H1 (cell line): ENCODE measurements around the gene CAMK2A. TPM values are rescaled to one million over a fixed set of nuclear protein-coding genes. Genes with fewer than 3 reads are reported as not detected.

Experiments
- CTCF ChIA-PET: fragments of 300-600 bp; sonication (Branson Sonifier 250); formaldehyde crosslinking; loops from one replicate; lab custom pipeline; 2021; ENCODE audit not compliant: partially characterized antibody; lab: Charles Lee
- POLR2A ChIA-PET: fragments of 300-600 bp; sonication (Branson Sonifier 250); formaldehyde crosslinking; loops from one replicate; lab custom pipeline; 2021; ENCODE audit warnings: inconsistent platforms; ENCODE audit not compliant: partially characterized antibody; lab: Charles Lee
- DNase-seq, 2 experiments: peaks; one replicate each; pipeline versions ENCODE4 v3.0.0 to v3.0.0-alpha.2; 2010 to 2022; ENCODE audit warnings: low spot score in 2 of 2, low read depth in 1 of 2, mixed read lengths in 1 of 2
- FAIRE-seq: peaks from 2 replicates; lab custom pipeline; 2011; peaks lifted over from hg19 to GRCh38; lab: Jason Lieb, UNC
- H2AFZ ChIP-seq: 2 replicates; pipeline ENCODE4 v1.8.1; 2012; ENCODE audit warnings: low read length, inconsistent platforms
- H2AK5ac ChIP-seq: 2 replicates; pipeline ENCODE4 v1.6.1; 2013; ENCODE audit warnings: low read depth, low read length
- H2BK120ac ChIP-seq: replicated peaks from 2 replicates; pipeline ENCODE3; 2013; ENCODE audit warnings: low read depth, low read length, inconsistent platforms
- H2BK12ac ChIP-seq: 2 replicates; pipeline ENCODE4 v1.6.1; 2013; ENCODE audit warnings: low read depth, low read length
- H2BK15ac ChIP-seq: 2 replicates; pipeline ENCODE4 v1.6.1; 2013; ENCODE audit warnings: low read length
- H2BK20ac ChIP-seq: 2 replicates; pipeline ENCODE4 v1.6.1; 2013; ENCODE audit warnings: low read length
- H2BK5ac ChIP-seq: 2 replicates; pipeline ENCODE4 v1.6.1; 2013; ENCODE audit warnings: low read depth, low read length
- H3K14ac ChIP-seq: 2 replicates; pipeline ENCODE4 v1.6.1; 2013; ENCODE audit warnings: inconsistent platforms; ENCODE audit not compliant: insufficient read length
- H3K18ac ChIP-seq: 2 replicates; pipeline ENCODE4 v1.6.1; 2013; ENCODE audit warnings: low read length; ENCODE audit errors: extremely low read depth
- H3K23ac ChIP-seq: 2 replicates; pipeline ENCODE4 v1.6.1; 2013; ENCODE audit warnings: inconsistent platforms; ENCODE audit not compliant: insufficient read length
- H3K23me2 ChIP-seq: 2 replicates; pipeline ENCODE4 v1.6.1; 2013; ENCODE audit warnings: low read depth, low read length
- H3K27ac ChIP-seq: 2 replicates; pipeline ENCODE4 v1.6.1; 2011; ENCODE audit warnings: low read depth, low read length, inconsistent platforms
- H3K27me3 ChIP-seq, 4 experiments: replicated peaks in 1 of 4; 1 replicate in 1 of 4; 2 replicates in 3 of 4; pipeline versions ENCODE4 v1.6.1 to v1.8.1; 2011 to 2013; ENCODE audit warnings: low read length in 3 of 4, mild to moderate bottlenecking in 3 of 4, inconsistent platforms in 2 of 4, mixed read lengths in 2 of 4, moderate library complexity in 1 of 4; ENCODE audit not compliant: control insufficient read depth in 3 of 4, insufficient read depth in 3 of 4; ENCODE audit errors: extremely low read depth in 1 of 4
- H3K36me3 ChIP-seq, 4 experiments: 2 replicates each; pipeline versions ENCODE4 v1.6.1 to v1.8.1; 2011 to 2013; ENCODE audit warnings: mild to moderate bottlenecking in 4 of 4, low read length in 3 of 4, moderate library complexity in 2 of 4, control low read depth in 1 of 4, inconsistent platforms in 1 of 4; ENCODE audit not compliant: insufficient read depth in 4 of 4, control insufficient read depth in 2 of 4
- H3K4ac ChIP-seq: replicated peaks from 2 replicates; pipeline ENCODE3; 2013; ENCODE audit warnings: low read length, low read depth, mixed read lengths, inconsistent platforms; ENCODE audit not compliant: insufficient read length
- H3K4me1 ChIP-seq, 4 experiments: replicated peaks in 1 of 4; 1 replicate in 1 of 4; 2 replicates in 3 of 4; pipeline versions ENCODE4 v1.6.1 to v1.8.1; 2011 to 2013; ENCODE audit warnings: low read length in 3 of 4, inconsistent platforms in 2 of 4, mixed read lengths in 1 of 4; ENCODE audit not compliant: insufficient read depth in 4 of 4, control insufficient read depth in 3 of 4
- H3K4me2 ChIP-seq, 2 experiments: 2 replicates each; pipeline versions ENCODE4 v1.6.1 to v1.8.1; 2011 to 2013; ENCODE audit warnings: low read depth in 2 of 2, low read length in 2 of 2, control low read depth in 1 of 2, inconsistent platforms in 1 of 2, mild to moderate bottlenecking in 1 of 2; ENCODE audit not compliant: insufficient read depth in 1 of 2
- H3K4me3 ChIP-seq, 4 experiments: fragments of 200-600, 300-600 bp in 1 of 4; sonication (generic), shearing (Covaris generic), sonication (Bioruptor Twin) in 1 of 4; 2 replicates each; pipeline versions ENCODE4 v1.5.1 to v1.8.1; 2011 to 2016; ENCODE audit warnings: low read length in 4 of 4, low read depth in 3 of 4, control low read depth in 2 of 4, inconsistent platforms in 2 of 4, mild to moderate bottlenecking in 2 of 4, mixed read lengths in 1 of 4, moderate library complexity in 1 of 4; ENCODE audit not compliant: insufficient read depth in 2 of 4; ENCODE audit errors: extremely low read depth in 1 of 4
- H3K56ac ChIP-seq: replicated peaks from 2 replicates; pipeline ENCODE3; 2013; ENCODE audit warnings: low read depth, mild to moderate bottlenecking, mixed read lengths, low read length, inconsistent platforms; ENCODE audit not compliant: insufficient read length
- H3K79me1 ChIP-seq: 2 replicates; pipeline ENCODE4 v1.6.1; 2013; ENCODE audit warnings: low read depth, low read length, control low read depth
- H3K79me2 ChIP-seq, 2 experiments: 2 replicates each; pipeline versions ENCODE4 v1.6.1 to v1.8.1; 2012 to 2013; ENCODE audit warnings: low read length in 2 of 2, mild to moderate bottlenecking in 2 of 2, inconsistent platforms in 1 of 2; ENCODE audit not compliant: insufficient read depth in 2 of 2, control insufficient read depth in 1 of 2
- H3K9ac ChIP-seq, 4 experiments: replicated peaks in 1 of 4; 1 replicate in 1 of 4; 2 replicates in 3 of 4; pipeline versions ENCODE4 v1.6.1 to v1.8.1; 2011 to 2013; ENCODE audit warnings: low read depth in 3 of 4, low read length in 3 of 4, control low read depth in 2 of 4, mild to moderate bottlenecking in 2 of 4, moderate library complexity in 2 of 4, inconsistent platforms in 1 of 4; ENCODE audit errors: extremely low read depth in 1 of 4
- H3K9me3 ChIP-seq, 2 experiments: 2 replicates each; pipeline versions ENCODE4 v1.6.1 to v1.8.1; 2012 to 2013; ENCODE audit warnings: mild to moderate bottlenecking in 2 of 2, moderate library complexity in 2 of 2, control low read depth in 1 of 2, inconsistent platforms in 1 of 2, low read depth in 1 of 2, low read length in 1 of 2, mixed read lengths in 1 of 2; ENCODE audit not compliant: insufficient read depth in 2 of 2
- H4K20me1 ChIP-seq, 2 experiments: replicated peaks in 1 of 2; 2 replicates each; pipeline versions ENCODE3 to v1.8.1; 2011 to 2013; ENCODE audit warnings: inconsistent platforms in 2 of 2, low read length in 2 of 2, mild to moderate bottlenecking in 1 of 2; ENCODE audit not compliant: insufficient read depth in 2 of 2, control insufficient read depth in 1 of 2
- H4K5ac ChIP-seq: 2 replicates; pipeline ENCODE4 v1.6.1; 2013; ENCODE audit warnings: low read length, low read depth, mixed read lengths, inconsistent platforms; ENCODE audit not compliant: insufficient read length
- H4K8ac ChIP-seq: 2 replicates; pipeline ENCODE4 v1.8.0; 2013; ENCODE audit warnings: mild to moderate bottlenecking, moderate library complexity, low read length, inconsistent platforms; ENCODE audit not compliant: insufficient read depth; ENCODE audit errors: extremely low read depth
- H4K91ac ChIP-seq: replicated peaks from 2 replicates; pipeline ENCODE3; 2013; ENCODE audit warnings: low read length, mixed read lengths, inconsistent platforms; ENCODE audit not compliant: insufficient read length
- BRCA1 ChIP-seq: IDR thresholded peaks from 2 replicates; pipeline ENCODE4 v1.6.1; 2012; ENCODE audit warnings: low read depth, low read length, improper control_type of control experiment
- E2F6 ChIP-seq: IDR thresholded peaks from 2 replicates; pipeline ENCODE4 v1.6.1; 2012; ENCODE audit warnings: inconsistent platforms
- KDM4A ChIP-seq: IDR thresholded peaks from one replicate; pipeline ENCODE4 v1.7.1; 2012; ENCODE audit warnings: low read depth, mild to moderate bottlenecking, moderate library complexity, low read length, inconsistent platforms; ENCODE audit not compliant: severe bottlenecking
- MAFK ChIP-seq: IDR thresholded peaks from 2 replicates; pipeline ENCODE4 v1.6.1; 2012; ENCODE audit warnings: low read depth, mild to moderate bottlenecking, improper control_type of control experiment, low read length
- POLR2AphosphoS5 ChIP-seq: IDR thresholded peaks from 2 replicates; pipeline ENCODE4 v1.6.1; 2011; ENCODE audit warnings: low read depth, low read length
- RXRA ChIP-seq: IDR thresholded peaks from 2 replicates; pipeline ENCODE4 v1.6.1; 2011; ENCODE audit warnings: low read depth, mild to moderate bottlenecking, low read length, moderate library complexity; ENCODE audit not compliant: insufficient read depth
- SP4 ChIP-seq: IDR thresholded peaks from 2 replicates; pipeline ENCODE4 v1.6.1; 2012; ENCODE audit warnings: low read length, inconsistent platforms
- SUZ12 ChIP-seq: fragments of 200-600 bp; sonication (generic); IDR thresholded peaks from 2 replicates; pipeline ENCODE4 v1.6.1; 2012; ENCODE audit warnings: mild to moderate bottlenecking, inconsistent platforms, low read length, moderate library complexity, mixed read lengths
- TAF1 ChIP-seq: IDR thresholded peaks from 2 replicates; pipeline ENCODE4 v1.6.1; 2011; ENCODE audit warnings: mild to moderate bottlenecking, low read depth, low read length
- TBP ChIP-seq: IDR thresholded peaks from 2 replicates; pipeline ENCODE4 v1.6.1; 2011; ENCODE audit warnings: low read depth, low read length, improper control_type of control experiment
- WGBS, 2 experiments: shearing (Covaris generic) in 1 of 2; methylation state at CpG; one replicate each; pipeline versions ENCODE4 v1.1.6 to v1.1.7; 2013 to 2015; ENCODE audit warnings: low lambda C conversion rate in 2 of 2, mixed read lengths in 2 of 2, inconsistent platforms in 1 of 2, low coverage in 1 of 2, missing lambda C conversion rate in 1 of 2; ENCODE audit not compliant: insufficient replicate concordance in 2 of 2, insufficient coverage in 1 of 2, insufficient read length in 1 of 2; ENCODE audit errors: extremely low coverage in 1 of 2, missing lambda C conversion rate in 1 of 2; 5-methylcytosine and 5-hydroxymethylcytosine counted together
- polyA plus RNA-seq, 7 experiments: library from polyadenylated mRNA; depleted of rRNA in 3 of 7; stranded (reverse) in 5 of 7; unstranded in 2 of 7; fragments of >200 nt in 5 of 7; fragments of 200-250 nt in 2 of 7; gene quantifications; 1 replicate in 5 of 7; 2 replicates in 1 of 7; 4 replicates in 1 of 7; pipeline versions ENCODE4 v1.2.1 to v1.2.3, GENCODE V29; 2011 to 2013; ENCODE audit warnings: missing spikeins in 2 of 7, mixed read lengths in 2 of 7
- total RNA-seq: library from RNA; stranded (reverse); fragmentation: NEBNext Ultra II Directional; extraction: Animal tissue kit (Norgen Biotek cat#: 25700); gene quantifications from 2 replicates; pipeline ENCODE4 v1.2.1, GENCODE V29; 2021

CAMK2A gene
- total and polyA plus RNA-seq, 2 of the 8 experiments (the other 6 are each of a cell fraction or from before 2014, with no cell fraction given) = 0.20 to 0.28 TPM

- Histone ChIP-seq H3K14ac (no peak within 1 kb of the TSS), H3K9ac (peak within 1 kb of the TSS in 3 of 4 experiments; percentile 8 to 32 (median 28); a peak in 5 of 7 replicates), H3K4ac (peak within 1 kb of the TSS; percentile 46), H3K4me1 (peaks cover 9 to 23% (median 14%) of the 10 kb centered on the region in 4 experiments), H4K20me1 (no peaks in the 10 kb centered on the region), H3K4me2 (peak within 1 kb of the TSS; percentile 71 to 89), H3K79me2 (no peaks in the 10 kb centered on the region), H2BK15ac (peak within 1 kb of the TSS; percentile 61; the same call in 1 of the 2 replicates), H2BK12ac (peak within 1 kb of the TSS; percentile 29; the same call in 1 of the 2 replicates), H4K5ac (no peak within 1 kb of the TSS), H2AK5ac (no peak within 1 kb of the TSS), H3K79me1 (no peaks in the 10 kb centered on the region; the same call in 1 of the 2 replicates), H2BK20ac (peak within 1 kb of the TSS; percentile 81; the same call in 1 of the 2 replicates), H3K27ac (no peak within 1 kb of the TSS), H3K23me2 (peaks cover 10% of the 10 kb centered on the region), H2AFZ (peak within 1 kb of the TSS; percentile 90), H2BK120ac (no peak within 1 kb of the TSS), H3K27me3 (peaks cover 0 to 12% (median 7%) of the 10 kb centered on the region in 4 experiments; a peak in 5 of 7 replicates), H3K9me3 (no peaks in the 10 kb centered on the region), H3K23ac (no peak within 1 kb of the TSS), H4K91ac (no peak within 1 kb of the TSS), H3K4me3 (peak within 1 kb of the TSS; percentile 41 to 67 (median 55)), H3K56ac (no peak within 1 kb of the TSS), H2BK5ac (peak within 1 kb of the TSS; percentile 8; the same call in 1 of the 2 replicates), H3K36me3 (no peaks in the 10 kb centered on the region), H4K8ac (peak within 1 kb of the TSS; percentile 75), H3K18ac (peak within 1 kb of the TSS; percentile 62)
- ChIA-PET POLR2A (interaction anchor here (0.6 to 2.7 kb wide), 12 partner anchors 10 to 184 kb away, joined by 3 to 16 read pairs (median 4); partner anchors contain the start of genes CAMK2A and TCOF1), CTCF (interaction anchor here (0.7 to 6.9 kb wide), 14 partner anchors 10 to 528 kb away, joined by 3 to 62 read pairs (median 4); no protein-coding TSS in a partner anchor)
- FAIRE-seq (no peak), DNase-seq (peak in 1 of 2 experiments; percentile 86)
- WGBS, 2 experiments = 1% methylated on average over 25 of the region's 63 CpGs; no CpG with 5 or more reads in 1 of the 2 experiments
- TF ChIP-seq SP4 = peak; percentile 86
- TF ChIP-seq MAFK = no peak
- no peak for TF ChIP-seq BRCA1
- no peak; the same call in 1 of the 2 replicates for TF ChIP-seq SUZ12
- TF ChIP-seq KDM4A = peak; percentile 79
- TF ChIP-seq POLR2AphosphoS5 = no peak
- peak; percentile 41 for TF ChIP-seq E2F6
- 0 out of 2 replicates have a peak, but pooled peaks have one; percentile 36 for TF ChIP-seq TAF1
- peak; percentile 27; the same call in 1 of the 2 replicates for TF ChIP-seq TBP
- TF ChIP-seq RXRA = no peak
These were observed 12.9 kb upstream of the CAMK2A start, which contains the start of gene ARSI for GRCh38 chr5:150302301-150303069. ARSI (minus strand) TSS chr5:150302905; CDS start chr5:150302373, 532 bp downstream.
